ENCODE data around the gene DCDC2C. TPM values are rescaled to one million over a fixed set of nuclear protein-coding genes. Genes with fewer than 3 reads are reported as not detected.

The DCDC2C gene
- total RNA-seq, 2 experiments from 2014 or later, result not detected

DNA sequence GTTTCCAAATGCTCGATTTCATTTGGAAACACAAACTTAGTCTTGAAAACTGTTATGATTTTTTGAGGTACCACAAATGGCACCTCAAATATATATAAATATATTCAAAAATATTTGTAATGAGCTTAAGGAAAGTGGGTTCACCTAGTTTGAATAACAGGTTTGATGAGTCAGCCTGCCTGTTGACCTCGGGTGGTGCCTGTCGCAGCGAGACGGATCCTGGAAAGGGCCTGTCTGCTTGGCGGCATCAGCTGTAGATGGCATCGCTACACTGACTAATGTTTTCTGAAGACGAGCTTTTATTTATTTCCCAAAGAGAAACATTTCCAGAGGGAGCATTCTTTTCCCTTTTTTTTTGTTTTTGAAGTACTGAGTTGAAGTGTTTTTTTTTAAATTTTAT is 38.5 kb upstream of the DCDC2C start:
- H3K9me3 Mint-ChIP-seq, result peaks cover 2% of the 10 kb centered on the region
- H3K4me1 Mint-ChIP-seq, result peaks cover 3% of the 10 kb centered on the region
- no peak overlapping the region for H3K4me3 Mint-ChIP-seq
- H3K27me3 Mint-ChIP-seq, result peaks cover 3% of the 10 kb centered on the region
- no peak overlapping the region for H3K27ac Mint-ChIP-seq
- POLR2A ChIA-PET, result no interaction called here
- CTCF ChIA-PET, result interaction anchor here (1.0 kb wide), 1 partner anchor 12 kb away, joined by 3 read pairs; no protein-coding TSS in a partner anchor
- DNase-seq, result no peak
- no peaks in the 10 kb centered on the region for H3K36me3 Mint-ChIP-seq (ENCODE audit: low read depth)

- H3K27ac Mint-ChIP-seq, result no peak overlapping the region
- ChIA-PET CTCF (interaction anchor here (1.0 kb wide), 1 partner anchor 15 kb away, joined by 3 read pairs; no protein-coding TSS in a partner anchor), POLR2A (no interaction called here)
- H3K9me3 Mint-ChIP-seq, result no peaks in the 10 kb centered on the region
- DNase-seq, result no peak
- no peaks in the 10 kb centered on the region for H3K36me3 Mint-ChIP-seq (ENCODE audit: low read depth)
- no peak overlapping the region for H3K4me3 Mint-ChIP-seq
- H3K4me1 Mint-ChIP-seq, result no peaks in the 10 kb centered on the region
- peaks cover 3% of the 10 kb centered on the region for H3K27me3 Mint-ChIP-seq
Observed at GRCh38 chr2:3665886-3666612, 37.3 kb upstream of the DCDC2C start.

DNA sequence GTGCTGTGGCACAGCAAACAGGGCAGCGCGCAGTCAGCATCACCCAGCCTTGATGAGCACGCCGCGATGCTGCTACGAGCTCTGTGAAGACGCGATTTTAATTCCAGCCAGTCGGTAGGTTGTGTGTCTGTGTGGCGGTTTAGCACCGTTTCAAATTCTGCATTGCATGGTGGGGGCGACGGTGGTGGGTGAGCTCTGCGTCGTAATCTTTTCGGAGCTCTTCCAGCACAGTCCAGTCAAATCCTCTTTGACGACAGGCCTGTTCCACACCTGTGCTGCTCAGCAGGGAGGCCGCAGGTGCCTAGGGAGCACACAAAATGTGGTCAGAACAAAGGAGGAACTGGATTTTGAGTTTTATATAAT is 36.8 kb upstream of the DCDC2C start:
- ChIA-PET POLR2A (no interaction called here), CTCF (interaction anchor here (1.0 kb wide), 1 partner anchor 15 kb away, joined by 3 read pairs; no protein-coding TSS in a partner anchor)
- Mint-ChIP-seq H3K9me3 (no peaks in the 10 kb centered on the region), H3K4me3 (no peak overlapping the region), H3K36me3 (ENCODE audit: low read depth) (no peaks in the 10 kb centered on the region), H3K4me1 (no peaks in the 10 kb centered on the region), H3K27ac (no peak overlapping the region), H3K27me3 (peaks cover 3% of the 10 kb centered on the region)
- DNase-seq, result no peak

GRCh38 chr2:3667151-3667631 is 36.2 kb upstream of the DCDC2C start:
- no peak overlapping the region for H3K27ac Mint-ChIP-seq
- no peaks in the 10 kb centered on the region for H3K36me3 Mint-ChIP-seq (ENCODE audit: low read depth)
- H3K4me3 Mint-ChIP-seq, result no peak overlapping the region
- H3K4me1 Mint-ChIP-seq, result no peaks in the 10 kb centered on the region
- H3K27me3 Mint-ChIP-seq, result peaks cover 3% of the 10 kb centered on the region
- ChIA-PET CTCF (interaction anchor here (1.0 kb wide), 1 partner anchor 16 kb away, joined by 3 read pairs; no protein-coding TSS in a partner anchor), POLR2A (no interaction called here)
- no peaks in the 10 kb centered on the region for H3K9me3 Mint-ChIP-seq
- DNase-seq, result no peak

DNA sequence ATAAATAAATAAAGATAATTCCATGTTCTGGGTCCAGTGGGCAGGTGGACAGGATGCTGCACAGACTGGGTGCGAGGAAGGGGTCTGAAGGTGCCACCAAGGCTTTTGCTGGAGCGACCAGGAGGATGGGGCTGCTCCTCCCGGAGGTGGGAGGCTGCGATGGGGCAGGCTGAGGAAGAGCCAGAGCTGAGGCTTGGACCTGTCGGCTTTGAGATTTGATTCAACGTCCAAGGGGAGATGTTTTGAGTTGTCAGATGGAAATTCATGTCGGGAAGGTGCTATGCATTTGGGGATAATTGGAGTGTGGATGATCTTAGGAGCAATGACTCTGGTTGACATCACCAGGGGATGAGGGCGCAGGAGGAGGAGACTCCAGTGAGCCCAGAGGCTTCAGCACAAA is 33.7 kb upstream of the DCDC2C start:
- H3K36me3 Mint-ChIP-seq (ENCODE audit: low read depth), result no peaks in the 10 kb centered on the region
- H3K9me3 Mint-ChIP-seq, result no peaks in the 10 kb centered on the region
- ChIA-PET CTCF (no interaction called here), POLR2A (no interaction called here)
- H3K27me3 Mint-ChIP-seq, result no peaks in the 10 kb centered on the region
- DNase-seq, result no peak
- H3K4me1 Mint-ChIP-seq, result no peaks in the 10 kb centered on the region
- H3K4me3 Mint-ChIP-seq, result no peak overlapping the region
- no peak overlapping the region for H3K27ac Mint-ChIP-seq

DNA sequence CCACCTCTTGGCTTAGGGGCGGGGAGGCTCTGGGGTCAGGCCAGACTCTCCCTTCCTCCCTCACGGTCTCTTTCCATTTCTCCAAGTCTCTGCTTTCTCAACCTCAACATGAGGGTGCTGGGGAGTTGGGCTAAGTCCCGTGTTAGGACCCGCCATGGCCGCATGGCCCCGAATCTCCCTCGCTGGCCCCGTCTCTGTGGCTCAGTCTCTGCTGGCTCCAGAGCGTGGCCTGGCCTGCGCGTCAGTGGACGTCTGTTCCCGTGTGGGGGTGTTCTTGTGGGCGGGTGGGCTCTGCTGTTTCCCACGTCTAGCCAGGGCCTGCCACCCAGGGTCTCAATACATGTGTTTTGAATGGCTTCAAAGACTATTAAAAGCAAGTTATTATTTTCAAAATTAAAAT is 33.0 kb upstream of the DCDC2C start:
- H3K9me3 Mint-ChIP-seq, result no peaks in the 10 kb centered on the region
- H3K36me3 Mint-ChIP-seq (ENCODE audit: low read depth), result no peaks in the 10 kb centered on the region
- ChIA-PET POLR2A (no interaction called here), CTCF (no interaction called here)
- no peak for DNase-seq
- no peak overlapping the region for H3K27ac Mint-ChIP-seq
- H3K27me3 Mint-ChIP-seq, result no peaks in the 10 kb centered on the region
- no peak overlapping the region for H3K4me3 Mint-ChIP-seq
- no peaks in the 10 kb centered on the region for H3K4me1 Mint-ChIP-seq

DNA sequence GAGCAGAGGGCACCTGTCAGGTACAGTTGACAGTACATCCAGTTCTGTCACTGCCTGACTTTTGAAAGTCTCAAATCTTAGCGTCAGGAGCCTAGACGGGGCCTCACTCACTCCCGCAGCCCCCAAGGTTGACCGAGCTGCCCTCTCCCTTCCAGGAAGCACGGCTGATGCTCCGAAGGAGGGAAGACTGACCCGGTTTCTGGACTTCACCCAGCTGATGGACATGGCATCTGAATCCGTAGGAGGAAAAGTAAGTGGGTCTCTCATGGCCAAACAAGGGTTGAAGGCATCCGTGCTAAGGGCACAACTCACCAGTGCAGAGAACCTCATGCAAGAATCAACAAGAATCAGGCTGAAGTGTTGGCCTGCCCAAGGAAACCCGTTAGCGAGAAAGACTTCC is 32.4 kb upstream of the DCDC2C start:
- H3K4me3 Mint-ChIP-seq, result no peak overlapping the region
- ChIA-PET POLR2A (no interaction called here), CTCF (no interaction called here)
- DNase-seq, result no peak
- no peak overlapping the region for H3K27ac Mint-ChIP-seq
- no peaks in the 10 kb centered on the region for H3K27me3 Mint-ChIP-seq
- no peaks in the 10 kb centered on the region for H3K36me3 Mint-ChIP-seq (ENCODE audit: low read depth)
- no peaks in the 10 kb centered on the region for H3K4me1 Mint-ChIP-seq
- no peaks in the 10 kb centered on the region for H3K9me3 Mint-ChIP-seq

GRCh38 chr2:3672861-3673678 is 30.3 kb upstream of the DCDC2C start:
- POLR2A ChIA-PET, result no interaction called here
- no peak overlapping the region for H3K27ac Mint-ChIP-seq
- H3K36me3 Mint-ChIP-seq (ENCODE audit: low read depth), result no peaks in the 10 kb centered on the region
- DNase-seq, result no peak
- H3K4me3 Mint-ChIP-seq, result no peak overlapping the region
- no peaks in the 10 kb centered on the region for H3K9me3 Mint-ChIP-seq
- no peaks in the 10 kb centered on the region for H3K4me1 Mint-ChIP-seq
- no peaks in the 10 kb centered on the region for H3K27me3 Mint-ChIP-seq
- CTCF ChIA-PET, result no interaction called here

DNA sequence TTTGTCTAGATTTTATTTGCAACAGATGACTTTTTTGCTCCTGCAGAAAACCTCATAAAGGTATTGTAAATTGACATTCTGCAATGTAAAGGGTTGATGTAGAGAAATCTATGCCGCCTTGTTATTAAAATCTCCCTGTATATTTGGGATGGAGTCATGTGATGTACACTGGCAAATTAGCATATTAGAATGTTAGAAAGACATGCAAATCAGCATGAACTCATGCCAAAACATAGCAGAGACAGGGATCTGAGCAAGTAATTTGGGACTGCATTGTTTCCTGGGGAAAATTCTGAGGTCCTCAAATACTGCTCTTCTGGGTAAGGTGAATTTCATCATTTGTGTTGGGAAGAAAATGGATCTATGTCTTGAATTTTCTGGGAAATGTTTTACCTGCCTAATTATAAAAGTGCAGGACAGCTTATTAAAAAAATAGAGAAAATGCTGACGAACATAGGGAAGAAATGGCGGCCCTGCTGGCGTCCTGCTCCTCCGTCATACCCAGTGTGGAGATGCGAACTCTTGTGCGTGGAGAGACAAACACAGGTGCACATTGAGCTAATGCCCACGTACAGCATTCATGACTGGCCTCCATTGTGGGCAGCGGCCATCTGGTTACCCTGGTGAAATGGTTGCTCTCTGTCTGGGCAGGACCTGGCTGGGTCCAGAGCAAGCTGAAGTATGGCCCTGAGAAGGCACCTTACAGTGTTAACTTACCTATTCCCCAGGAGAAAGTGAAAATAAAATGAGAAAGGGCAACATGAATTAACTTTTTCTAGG is 29.1 kb upstream of the DCDC2C start:
- DNase-seq, result no peak
- H3K27ac Mint-ChIP-seq, result no peak overlapping the region
- no peaks in the 10 kb centered on the region for H3K9me3 Mint-ChIP-seq
- CTCF ChIA-PET, result no interaction called here
- H3K27me3 Mint-ChIP-seq, result no peaks in the 10 kb centered on the region
- POLR2A ChIA-PET, result no interaction called here
- H3K4me3 Mint-ChIP-seq, result no peak overlapping the region
- H3K36me3 Mint-ChIP-seq (ENCODE audit: low read depth), result no peaks in the 10 kb centered on the region
- no peaks in the 10 kb centered on the region for H3K4me1 Mint-ChIP-seq

- no peaks in the 10 kb centered on the region for H3K27me3 Mint-ChIP-seq
- H3K4me1 Mint-ChIP-seq, result no peaks in the 10 kb centered on the region
- no peaks in the 10 kb centered on the region for H3K36me3 Mint-ChIP-seq (ENCODE audit: low read depth)
- no peak overlapping the region for H3K27ac Mint-ChIP-seq
- H3K9me3 Mint-ChIP-seq, result no peaks in the 10 kb centered on the region
- DNase-seq, result no peak
- H3K4me3 Mint-ChIP-seq, result no peak overlapping the region
- POLR2A ChIA-PET, result no interaction called here
- CTCF ChIA-PET, result no interaction called here
Observed at GRCh38 chr2:3675687-3676086, 27.7 kb upstream of the DCDC2C start.

- H3K4me3 Mint-ChIP-seq, result no peak overlapping the region
- DNase-seq, result no peak
- CTCF ChIA-PET, result no interaction called here
- no peaks in the 10 kb centered on the region for H3K4me1 Mint-ChIP-seq
- H3K27me3 Mint-ChIP-seq, result no peaks in the 10 kb centered on the region
- no peaks in the 10 kb centered on the region for H3K9me3 Mint-ChIP-seq
- no peak overlapping the region for H3K27ac Mint-ChIP-seq
- POLR2A ChIA-PET, result no interaction called here
- H3K36me3 Mint-ChIP-seq (ENCODE audit: low read depth), result no peaks in the 10 kb centered on the region
Observed at GRCh38 chr2:3677436-3677835, 25.9 kb upstream of the DCDC2C start.

- no peaks in the 10 kb centered on the region for H3K4me1 Mint-ChIP-seq
- H3K4me3 Mint-ChIP-seq, result no peak overlapping the region
- ChIA-PET CTCF (no interaction called here), POLR2A (no interaction called here)
- H3K36me3 Mint-ChIP-seq (ENCODE audit: low read depth), result no peaks in the 10 kb centered on the region
- no peak overlapping the region for H3K27ac Mint-ChIP-seq
- no peaks in the 10 kb centered on the region for H3K9me3 Mint-ChIP-seq
- no peaks in the 10 kb centered on the region for H3K27me3 Mint-ChIP-seq
- DNase-seq, result no peak
Observed at GRCh38 chr2:3678212-3678611, 25.2 kb upstream of the DCDC2C start.

DNA sequence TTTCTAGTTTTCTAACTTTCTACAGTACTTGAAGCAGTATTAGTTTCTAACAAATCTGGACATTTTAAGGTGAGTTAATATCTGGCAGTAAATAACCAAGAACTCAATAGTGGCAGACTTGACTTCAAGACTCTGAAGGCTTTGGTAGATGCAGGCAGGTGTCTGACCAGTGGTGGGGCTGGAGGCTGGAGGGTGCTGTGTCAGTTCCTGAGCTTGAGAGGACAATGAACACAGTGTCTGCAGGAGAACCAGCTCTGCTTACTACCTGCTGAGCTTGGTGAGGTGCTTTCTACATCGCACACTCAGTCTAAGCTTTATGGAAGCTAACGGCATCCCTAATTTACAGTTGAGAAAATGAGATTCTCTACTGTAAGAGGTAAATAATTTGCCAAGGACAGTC is 24.2 kb upstream of the DCDC2C start:
- no peaks in the 10 kb centered on the region for H3K9me3 Mint-ChIP-seq
- POLR2A ChIA-PET, result no interaction called here
- no peak overlapping the region for H3K4me3 Mint-ChIP-seq
- CTCF ChIA-PET, result interaction anchor here (0.6 kb wide), 1 partner anchor 91 kb away, joined by 6 read pairs; no protein-coding TSS in a partner anchor
- H3K4me1 Mint-ChIP-seq, result no peaks in the 10 kb centered on the region
- no peak overlapping the region for H3K27ac Mint-ChIP-seq
- H3K27me3 Mint-ChIP-seq, result no peaks in the 10 kb centered on the region
- DNase-seq, result no peak
- H3K36me3 Mint-ChIP-seq (ENCODE audit: low read depth), result no peaks in the 10 kb centered on the region
